GM18909 (cell line): ENCODE data around the gene SLC35F6.
"Not testable (repeated sequence)": the region's sequence is repeated elsewhere in the genome, so short reads cannot be mapped to it uniquely, and the experiment has no call there.

Experiments
- ATAC-seq: cut with Tn5 transposase; IDR thresholded peaks from one replicate; pipeline ENCODE4 v1.9.1; 2021; ENCODE audit warnings: mild to moderate bottlenecking; ENCODE audit not compliant: unreplicated experiment, poor library complexity

Gene SLC35F6

GRCh38 chr2:26778507-26778906 lies 14.4 kb downstream of the SLC35F6 start:
- ATAC-seq, result no peak

- no peak for ATAC-seq
Observed at GRCh38 chr2:26780203-26780760, 16.2 kb downstream of the SLC35F6 start.

GRCh38 chr2:26782876-26783704 lies 19.0 kb downstream of the SLC35F6 start:
- ATAC-seq, result no peak

- no peak for ATAC-seq
Observed at GRCh38 chr2:26784570-26785234, 20.6 kb downstream of the SLC35F6 start.

GRCh38 chr2:26785431-26786206 lies 21.5 kb downstream of the SLC35F6 start, which contains the start of gene CENPA:
Gene CENPA (plus strand): TSS chr2:26786056. CDS start chr2:26786197, 141 bp downstream.
- peak; percentile 99 for ATAC-seq

GRCh38 chr2:26786207-26787028 lies 22.3 kb downstream of the SLC35F6 start:
- peak; percentile 14 for ATAC-seq

- no peak for ATAC-seq
Observed at GRCh38 chr2:26792720-26793119, 28.6 kb downstream of the SLC35F6 start.

GRCh38 chr2:26793518-26793917 lies 29.4 kb downstream of the SLC35F6 start:
- ATAC-seq, result no peak

GRCh38 chr2:26795135-26795534 lies 31.1 kb downstream of the SLC35F6 start:
- not testable (repeated sequence) for ATAC-seq

- no peak for ATAC-seq
Observed at GRCh38 chr2:26801328-26801727, 37.2 kb downstream of the SLC35F6 start.

GRCh38 chr2:26801796-26802195 lies 37.7 kb downstream of the SLC35F6 start:
- ATAC-seq, result no peak

GRCh38 chr2:26805241-26805676 lies 41.2 kb downstream of the SLC35F6 start:
- ATAC-seq, result no peak

- no peak for ATAC-seq
Observed at GRCh38 chr2:26807788-26808460, 43.8 kb downstream of the SLC35F6 start.

- ATAC-seq, result no peak
Observed at GRCh38 chr2:26809211-26809610, 45.1 kb downstream of the SLC35F6 start.

- no peak for ATAC-seq
Observed at GRCh38 chr2:26809876-26810577, 45.9 kb downstream of the SLC35F6 start.

GRCh38 chr2:26811261-26811660 lies 47.2 kb downstream of the SLC35F6 start:
- ATAC-seq, result no peak

- ATAC-seq, result no peak
Observed at GRCh38 chr2:26811791-26812694, 48.0 kb downstream of the SLC35F6 start.
